SK-N-SH (cell line): ENCODE measurements around the gene OR7G1. TPM values are rescaled to one million over a fixed set of nuclear protein-coding genes. Genes with fewer than 3 reads are reported as not detected.

ENCODE experiments used
- CTCF ChIA-PET: fragments of 300-600, 350-600 bp; formaldehyde crosslinking; extraction: SDS; loops from one replicate; lab custom pipeline; 2021; lab: Yijun Ruan, JAX
- POLR2A ChIA-PET: fragments of 350-600 bp; sonication (Branson Sonifier 250); formaldehyde crosslinking; extraction: SDS; loops from one replicate; lab custom pipeline; 2020; ENCODE audit warnings: antibody characterized with exemption, inconsistent platforms; lab: Yijun Ruan, JAX
- DNase-seq: peaks from one replicate; pipeline ENCODE4 v3.0.0; 2012
- H2AFZ ChIP-seq: fragments of 200-600 bp; sonication (generic); 2 replicates; pipeline ENCODE4 v1.8.1; 2016; ENCODE audit warnings: antibody characterized with exemption, mild to moderate bottlenecking, low read depth
- H3F3A ChIP-seq: fragments of 200-600 bp; sonication (generic); replicated peaks from 2 replicates; pipeline ENCODE3; 2016; ENCODE audit warnings: antibody characterized with exemption, mild to moderate bottlenecking; ENCODE audit not compliant: insufficient read depth
- H3K27ac ChIP-seq, 2 experiments: fragments of 200-500 bp in 1 of 2; fragments of 200-600 bp in 1 of 2; sonication (Bioruptor generic) in 1 of 2; sonication (generic), shearing (Covaris generic) in 1 of 2; 2 replicates each; pipeline versions ENCODE4 v1.5.1 to v1.6.1; 2014 to 2016; ENCODE audit warnings: low read depth in 2 of 2, inconsistent platforms in 1 of 2, low read length in 1 of 2, mild to moderate bottlenecking in 1 of 2, mixed read lengths in 1 of 2
- H3K27me3 ChIP-seq: fragments of 200-600 bp; sonication (generic), shearing (Covaris generic); 2 replicates; pipeline ENCODE4 v1.6.1; 2016; ENCODE audit warnings: mixed run types; ENCODE audit not compliant: insufficient read depth
- H3K36me3 ChIP-seq, 2 experiments: fragments of 200-500 bp in 1 of 2; fragments of 200-600 bp in 1 of 2; sonication (Bioruptor generic) in 1 of 2; sonication (generic) in 1 of 2; replicated peaks in 1 of 2; 2 replicates each; pipeline versions ENCODE3 to v1.5.1; 2014 to 2016; ENCODE audit warnings: low read length in 1 of 2, mild to moderate bottlenecking in 1 of 2; ENCODE audit not compliant: insufficient read depth in 2 of 2, control insufficient read depth in 1 of 2
- H3K4me1 ChIP-seq, 2 experiments: fragments of 200-500 bp in 1 of 2; fragments of 200-600 bp in 1 of 2; sonication (Bioruptor generic) in 1 of 2; sonication (generic), shearing (Covaris generic) in 1 of 2; 2 replicates each; pipeline versions ENCODE4 v1.5.1 to v1.6.1; 2014 to 2016; ENCODE audit warnings: low read depth in 1 of 2, low read length in 1 of 2, mixed run types in 1 of 2; ENCODE audit not compliant: insufficient read depth in 2 of 2, control insufficient read depth in 1 of 2
- H3K4me2 ChIP-seq: fragments of 200-600 bp; sonication (generic), shearing (Covaris generic); 2 replicates; pipeline ENCODE4 v1.6.1; 2017; ENCODE audit warnings: mixed run types
- H3K4me3 ChIP-seq, 2 experiments: fragments of 200-500 bp in 1 of 2; fragments of 200-600 bp in 1 of 2; sonication (Bioruptor generic) in 1 of 2; sonication (generic), shearing (Covaris generic) in 1 of 2; 2 replicates each; pipeline versions ENCODE4 v1.5.1 to v1.8.1; 2014 to 2016; ENCODE audit warnings: low read depth in 2 of 2, inconsistent platforms in 1 of 2, low read length in 1 of 2, mild to moderate bottlenecking in 1 of 2, mixed read lengths in 1 of 2, moderate library complexity in 1 of 2
- H3K79me2 ChIP-seq: fragments of 200-600 bp; sonication (generic); 2 replicates; pipeline ENCODE4 v1.8.1; 2017; ENCODE audit warnings: mild to moderate bottlenecking; ENCODE audit not compliant: insufficient read depth
- H3K9ac ChIP-seq: fragments of 200-600 bp; sonication (generic); 2 replicates; pipeline ENCODE4 v1.6.1; 2017; ENCODE audit warnings: mixed run types
- H3K9me2 ChIP-seq: fragments of 200-600 bp; sonication (generic); 2 replicates; pipeline ENCODE4 v1.6.1; 2017; ENCODE audit warnings: mixed run types
- H3K9me3 ChIP-seq: fragments of 200-600 bp; sonication (generic); 2 replicates; pipeline ENCODE4 v1.6.1; 2017; ENCODE audit warnings: mixed run types, mild to moderate bottlenecking, moderate library complexity
- H4K20me1 ChIP-seq: fragments of 200-600 bp; sonication (generic); 2 replicates; pipeline ENCODE4 v1.6.1; 2017; ENCODE audit warnings: mild to moderate bottlenecking, mixed run types; ENCODE audit not compliant: insufficient read depth
- ELF1 ChIP-seq: IDR thresholded peaks from 2 replicates; pipeline ENCODE4 v1.4.0; 2012
- EP300 ChIP-seq, 2 experiments: IDR thresholded peaks; 2 replicates each; pipeline versions ENCODE4 v1.4.0 to v1.6.1; 2012; ENCODE audit warnings: borderline replicate concordance in 1 of 2, low read depth in 1 of 2, low read length in 1 of 2
- FOXJ3 ChIP-seq: sonication (generic); formaldehyde crosslinking; IDR thresholded peaks from 2 replicates; pipeline ENCODE4 v1.5.1; 2020; ENCODE audit warnings: mild to moderate bottlenecking, missing genetic modification reagents
- GATA2 ChIP-seq: sonication (generic); formaldehyde crosslinking; IDR thresholded peaks from 2 replicates; pipeline ENCODE4 v1.5.0; 2020; ENCODE audit warnings: mild to moderate bottlenecking, missing genetic modification reagents
- IRF3 ChIP-seq: fragments of 150-350 bp; IDR thresholded peaks from 2 replicates; pipeline ENCODE4 v1.6.1; 2016; ENCODE audit warnings: mild to moderate bottlenecking, low read depth, low read length
- JUND ChIP-seq: IDR thresholded peaks from 2 replicates; pipeline ENCODE4 v1.4.0; 2012
- MEF2A ChIP-seq: IDR thresholded peaks from 2 replicates; pipeline ENCODE4 v1.4.0; 2012; ENCODE audit warnings: low read depth, borderline replicate concordance
- MXI1 ChIP-seq: IDR thresholded peaks from 2 replicates; pipeline ENCODE4 v1.6.1; 2012; ENCODE audit warnings: mild to moderate bottlenecking, low read depth, low read length, improper control_type of control experiment
- NFIC ChIP-seq: IDR thresholded peaks from 2 replicates; pipeline ENCODE4 v1.4.0; 2012; ENCODE audit warnings: borderline replicate concordance
- PBX3 ChIP-seq: IDR thresholded peaks from 2 replicates; pipeline ENCODE4; 2012
- POLR2AphosphoS5 ChIP-seq: IDR thresholded peaks from 2 replicates; pipeline ENCODE4 v1.6.1; 2012; ENCODE audit warnings: low read depth, low read length
- RAD21 ChIP-seq: IDR thresholded peaks from 2 replicates; pipeline ENCODE4 v1.6.1; 2012; ENCODE audit warnings: mild to moderate bottlenecking, low read length
- RFX5 ChIP-seq: IDR thresholded peaks from 2 replicates; pipeline ENCODE4 v1.6.1; 2012; ENCODE audit warnings: mild to moderate bottlenecking, improper control_type of control experiment, low read length
- SIN3A ChIP-seq: IDR thresholded peaks from 2 replicates; pipeline ENCODE4 v1.6.1; 2012; ENCODE audit warnings: low read depth, mild to moderate bottlenecking, low read length, moderate library complexity, borderline replicate concordance
- TAF1 ChIP-seq: IDR thresholded peaks from 2 replicates; pipeline ENCODE4 v1.6.1; 2012; ENCODE audit warnings: low read depth, mild to moderate bottlenecking, low read length, moderate library complexity, borderline replicate concordance
- USF2 ChIP-seq: fragments of 150-350 bp; IDR thresholded peaks from 2 replicates; pipeline ENCODE4 v1.6.1; 2017; ENCODE audit warnings: antibody characterized with exemption, low read length, low read depth, borderline replicate concordance
- YY1 ChIP-seq: IDR thresholded peaks from 2 replicates; pipeline ENCODE4 v1.4.0; 2012; ENCODE audit warnings: low read depth, mild to moderate bottlenecking
- WGBS: methylation state at CpG from one replicate; pipeline ENCODE4 v1.1.6; 2017; ENCODE audit warnings: low lambda C conversion rate; 5-methylcytosine and 5-hydroxymethylcytosine counted together
- polyA plus RNA-seq, 3 experiments: library from polyadenylated mRNA; depleted of rRNA; stranded (reverse); fragments of >200 nt; gene quantifications; 2 replicates each; pipeline ENCODE4 v1.2.3, GENCODE V29; 2012
- TF ChIP-seq, protein P1 (sequence below): IDR thresholded peaks from 2 replicates; pipeline ENCODE4 v1.4.0; 2012; ENCODE audit warnings: low read depth, borderline replicate concordance
- TF ChIP-seq, protein P2 (sequence below): IDR thresholded peaks from 2 replicates; pipeline ENCODE4 v1.6.1; 2012; ENCODE audit warnings: mild to moderate bottlenecking, low read depth, low read length, moderate library complexity
- TF ChIP-seq, protein P3 (sequence below): IDR thresholded peaks from 2 replicates; pipeline ENCODE4 v1.4.0; 2012; ENCODE audit warnings: low read depth

Gene OR7G1
- polyA plus RNA-seq, 1 of the 3 experiments (the other 2 are of a cell fraction), result not detected

DNA sequence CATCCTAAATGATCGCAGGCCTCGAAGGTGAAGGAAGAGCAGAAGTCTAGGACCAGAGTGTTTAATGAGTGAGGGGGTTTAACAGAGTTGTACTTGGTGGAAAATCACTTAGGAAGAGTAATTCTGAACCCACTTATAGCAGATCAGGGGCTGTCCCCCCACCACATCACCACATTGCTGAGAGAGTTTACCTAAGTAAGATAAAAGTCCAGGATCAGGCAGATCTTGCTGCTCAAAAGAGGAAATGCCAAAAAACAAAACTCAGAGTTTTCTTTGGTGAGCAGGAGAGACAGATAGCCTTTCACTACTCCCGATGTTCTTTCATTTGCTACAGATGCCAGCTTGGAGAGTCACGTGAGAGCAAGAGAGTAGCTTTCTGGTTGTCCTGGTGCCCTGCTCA, 40.0 kb upstream of the OR7G1 start:
- 98% methylated on average over 4 of the region's 4 CpGs for WGBS
- H2AFZ ChIP-seq, result no peak overlapping the region
- no peak overlapping the region; a peak in 1 of 4 replicates for H3K4me3 ChIP-seq
- H3K27ac ChIP-seq, result no peak overlapping the region
- POLR2A ChIA-PET, result no interaction called here
- no peaks in the 10 kb centered on the region for H3F3A ChIP-seq
- DNase-seq, result no peak
- H3K9me2 ChIP-seq, result no peaks in the 10 kb centered on the region
- H4K20me1 ChIP-seq, result no peaks in the 10 kb centered on the region
- H3K4me1 ChIP-seq, result no peaks in the 10 kb centered on the region
- CTCF ChIA-PET, result no interaction called here
- no peak overlapping the region for H3K9ac ChIP-seq
- TF ChIP-seq, protein P1, sequence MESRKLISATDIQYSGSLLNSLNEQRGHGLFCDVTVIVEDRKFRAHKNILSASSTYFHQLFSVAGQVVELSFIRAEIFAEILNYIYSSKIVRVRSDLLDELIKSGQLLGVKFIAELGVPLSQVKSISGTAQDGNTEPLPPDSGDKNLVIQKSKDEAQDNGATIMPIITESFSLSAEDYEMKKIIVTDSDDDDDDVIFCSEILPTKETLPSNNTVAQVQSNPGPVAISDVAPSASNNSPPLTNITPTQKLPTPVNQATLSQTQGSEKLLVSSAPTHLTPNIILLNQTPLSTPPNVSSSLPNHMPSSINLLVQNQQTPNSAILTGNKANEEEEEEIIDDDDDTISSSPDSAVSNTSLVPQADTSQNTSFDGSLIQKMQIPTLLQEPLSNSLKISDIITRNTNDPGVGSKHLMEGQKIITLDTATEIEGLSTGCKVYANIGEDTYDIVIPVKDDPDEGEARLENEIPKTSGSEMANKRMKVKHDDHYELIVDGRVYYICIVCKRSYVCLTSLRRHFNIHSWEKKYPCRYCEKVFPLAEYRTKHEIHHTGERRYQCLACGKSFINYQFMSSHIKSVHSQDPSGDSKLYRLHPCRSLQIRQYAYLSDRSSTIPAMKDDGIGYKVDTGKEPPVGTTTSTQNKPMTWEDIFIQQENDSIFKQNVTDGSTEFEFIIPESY, result no peak
- TF ChIP-seq, protein P2, sequence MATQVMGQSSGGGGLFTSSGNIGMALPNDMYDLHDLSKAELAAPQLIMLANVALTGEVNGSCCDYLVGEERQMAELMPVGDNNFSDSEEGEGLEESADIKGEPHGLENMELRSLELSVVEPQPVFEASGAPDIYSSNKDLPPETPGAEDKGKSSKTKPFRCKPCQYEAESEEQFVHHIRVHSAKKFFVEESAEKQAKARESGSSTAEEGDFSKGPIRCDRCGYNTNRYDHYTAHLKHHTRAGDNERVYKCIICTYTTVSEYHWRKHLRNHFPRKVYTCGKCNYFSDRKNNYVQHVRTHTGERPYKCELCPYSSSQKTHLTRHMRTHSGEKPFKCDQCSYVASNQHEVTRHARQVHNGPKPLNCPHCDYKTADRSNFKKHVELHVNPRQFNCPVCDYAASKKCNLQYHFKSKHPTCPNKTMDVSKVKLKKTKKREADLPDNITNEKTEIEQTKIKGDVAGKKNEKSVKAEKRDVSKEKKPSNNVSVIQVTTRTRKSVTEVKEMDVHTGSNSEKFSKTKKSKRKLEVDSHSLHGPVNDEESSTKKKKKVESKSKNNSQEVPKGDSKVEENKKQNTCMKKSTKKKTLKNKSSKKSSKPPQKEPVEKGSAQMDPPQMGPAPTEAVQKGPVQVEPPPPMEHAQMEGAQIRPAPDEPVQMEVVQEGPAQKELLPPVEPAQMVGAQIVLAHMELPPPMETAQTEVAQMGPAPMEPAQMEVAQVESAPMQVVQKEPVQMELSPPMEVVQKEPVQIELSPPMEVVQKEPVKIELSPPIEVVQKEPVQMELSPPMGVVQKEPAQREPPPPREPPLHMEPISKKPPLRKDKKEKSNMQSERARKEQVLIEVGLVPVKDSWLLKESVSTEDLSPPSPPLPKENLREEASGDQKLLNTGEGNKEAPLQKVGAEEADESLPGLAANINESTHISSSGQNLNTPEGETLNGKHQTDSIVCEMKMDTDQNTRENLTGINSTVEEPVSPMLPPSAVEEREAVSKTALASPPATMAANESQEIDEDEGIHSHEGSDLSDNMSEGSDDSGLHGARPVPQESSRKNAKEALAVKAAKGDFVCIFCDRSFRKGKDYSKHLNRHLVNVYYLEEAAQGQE, result no peak
- no peak for TF ChIP-seq USF2
- no peak for TF ChIP-seq YY1
- TF ChIP-seq EP300 (IDR thresholded peaks at IDR 0.05; ENCODE audit: borderline replicate concordance in 1 of 2, low read depth in 1 of 2, low read length in 1 of 2), result no peak
- no peak for TF ChIP-seq TAF1
- TF ChIP-seq RAD21, result no peak
- TF ChIP-seq POLR2AphosphoS5, result no peak
- TF ChIP-seq SIN3A, result no peak
- TF ChIP-seq FOXJ3, result no peak
- no peak for TF ChIP-seq MEF2A
- TF ChIP-seq RFX5, result no peak
- TF ChIP-seq IRF3, result no peak
- no peak for TF ChIP-seq MXI1
- no peak for TF ChIP-seq ELF1
- TF ChIP-seq, protein P3, sequence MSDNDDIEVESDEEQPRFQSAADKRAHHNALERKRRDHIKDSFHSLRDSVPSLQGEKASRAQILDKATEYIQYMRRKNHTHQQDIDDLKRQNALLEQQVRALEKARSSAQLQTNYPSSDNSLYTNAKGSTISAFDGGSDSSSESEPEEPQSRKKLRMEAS, result no peak
- TF ChIP-seq NFIC, result no peak
- no peak for TF ChIP-seq GATA2 (CRISPR knock-in tag)
- no peak for TF ChIP-seq PBX3
- TF ChIP-seq JUND, result no peak
- no peak overlapping the region for H3K4me2 ChIP-seq
- peaks cover 9% of the 10 kb centered on the region; the same call in 1 of the 2 replicates for H3K9me3 ChIP-seq
- peaks cover 72% of the 10 kb centered on the region for H3K79me2 ChIP-seq
- H3K36me3 ChIP-seq, result peaks cover 55 to 85% of the 10 kb centered on the region in 2 experiments
- no peaks in the 10 kb centered on the region for H3K27me3 ChIP-seq
